Glutamatergic neuron (in vitro differentiated cells): ENCODE measurements around the gene PCK1. TPM values are rescaled to one million over a fixed set of nuclear protein-coding genes. Genes with fewer than 3 reads are reported as not detected.

Experiments used
- DNase-seq: peaks from one replicate; pipeline ENCODE4 v3.0.0; 2022
- H3K27ac Mint-ChIP-seq: one replicate; pipeline ENCODE4 v1.8.0; 2020; ENCODE audit warnings: mild to moderate bottlenecking, mixed read lengths, inconsistent platforms; ENCODE audit not compliant: unreplicated experiment
- H3K27me3 Mint-ChIP-seq: one replicate; pipeline ENCODE4 v1.8.0; 2020; ENCODE audit warnings: mild to moderate bottlenecking, moderate library complexity, mixed read lengths, inconsistent platforms; ENCODE audit not compliant: unreplicated experiment
- H3K36me3 Mint-ChIP-seq: one replicate; pipeline ENCODE4 v1.8.0; 2020; ENCODE audit warnings: mild to moderate bottlenecking, mixed read lengths, inconsistent platforms; ENCODE audit not compliant: unreplicated experiment
- H3K4me1 Mint-ChIP-seq: one replicate; pipeline ENCODE4 v1.8.0; 2020; ENCODE audit warnings: mild to moderate bottlenecking, low read depth, mixed read lengths, inconsistent platforms; ENCODE audit not compliant: unreplicated experiment
- H3K4me3 Mint-ChIP-seq: one replicate; pipeline ENCODE4 v1.8.0; 2020; ENCODE audit warnings: mild to moderate bottlenecking, mixed read lengths, inconsistent platforms; ENCODE audit not compliant: unreplicated experiment
- H3K9me3 Mint-ChIP-seq: one replicate; pipeline ENCODE4 v1.8.0; 2020; ENCODE audit warnings: mild to moderate bottlenecking, moderate library complexity, mixed read lengths, inconsistent platforms; ENCODE audit not compliant: unreplicated experiment
- total RNA-seq: library from RNA; stranded (reverse); fragmentation: NEBNext Ultra II Directional; extraction: Animal tissue kit (Norgen Biotek cat#: 25700); gene quantifications from one replicate; pipeline ENCODE4 v1.2.1, GENCODE V29; 2021; ENCODE audit not compliant: unreplicated experiment
- TF ChIP-seq, protein P1 (sequence below): fragments of 200-600 bp; sonication (generic); IDR thresholded peaks from one replicate; pipeline ENCODE4 v1.5.0; 2021; ENCODE audit not compliant: partially characterized antibody, unreplicated experiment

PCK1 gene
- total RNA-seq, 1 donor from 2014 or later = not detected

DNA sequence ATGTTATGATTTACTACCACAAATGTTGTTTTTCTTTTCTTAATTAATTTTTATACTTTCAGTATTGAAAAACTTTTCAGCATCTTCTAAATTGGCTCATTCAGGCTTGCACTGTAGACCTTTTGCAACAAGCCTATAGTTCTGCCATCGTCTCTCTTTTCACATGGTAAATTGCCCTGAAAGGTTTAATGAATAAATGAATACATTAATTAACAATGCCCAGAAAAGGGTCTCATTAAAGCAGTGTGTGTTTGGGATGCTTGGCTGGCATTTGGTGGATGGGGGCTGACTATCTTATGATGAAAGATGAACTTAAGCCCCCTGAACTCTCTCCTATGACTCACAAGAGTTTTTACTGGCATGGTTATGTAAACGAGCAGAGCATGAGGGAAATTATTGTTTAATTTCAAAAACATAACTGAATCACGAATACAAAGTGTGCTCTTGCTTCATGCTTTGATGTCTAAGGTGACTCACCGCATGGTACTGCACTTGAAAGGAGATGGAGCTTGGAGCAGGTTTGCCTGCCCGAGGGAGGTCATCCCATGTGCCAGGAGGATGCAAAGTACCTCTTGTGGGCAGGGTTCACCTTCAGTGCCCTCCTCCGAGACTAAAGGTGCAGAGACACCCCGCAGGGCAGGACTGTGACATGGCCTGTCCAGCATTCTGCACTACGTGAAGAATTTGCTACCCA is 13.8 kb upstream of the PCK1 start:
- no peak overlapping the region for H3K27ac Mint-ChIP-seq
- H3K9me3 Mint-ChIP-seq = no peaks in the 10 kb centered on the region
- H3K27me3 Mint-ChIP-seq = no peaks in the 10 kb centered on the region
- TF ChIP-seq, protein P1, sequence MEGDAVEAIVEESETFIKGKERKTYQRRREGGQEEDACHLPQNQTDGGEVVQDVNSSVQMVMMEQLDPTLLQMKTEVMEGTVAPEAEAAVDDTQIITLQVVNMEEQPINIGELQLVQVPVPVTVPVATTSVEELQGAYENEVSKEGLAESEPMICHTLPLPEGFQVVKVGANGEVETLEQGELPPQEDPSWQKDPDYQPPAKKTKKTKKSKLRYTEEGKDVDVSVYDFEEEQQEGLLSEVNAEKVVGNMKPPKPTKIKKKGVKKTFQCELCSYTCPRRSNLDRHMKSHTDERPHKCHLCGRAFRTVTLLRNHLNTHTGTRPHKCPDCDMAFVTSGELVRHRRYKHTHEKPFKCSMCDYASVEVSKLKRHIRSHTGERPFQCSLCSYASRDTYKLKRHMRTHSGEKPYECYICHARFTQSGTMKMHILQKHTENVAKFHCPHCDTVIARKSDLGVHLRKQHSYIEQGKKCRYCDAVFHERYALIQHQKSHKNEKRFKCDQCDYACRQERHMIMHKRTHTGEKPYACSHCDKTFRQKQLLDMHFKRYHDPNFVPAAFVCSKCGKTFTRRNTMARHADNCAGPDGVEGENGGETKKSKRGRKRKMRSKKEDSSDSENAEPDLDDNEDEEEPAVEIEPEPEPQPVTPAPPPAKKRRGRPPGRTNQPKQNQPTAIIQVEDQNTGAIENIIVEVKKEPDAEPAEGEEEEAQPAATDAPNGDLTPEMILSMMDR = no peak
- DNase-seq = no peak
- H3K4me1 Mint-ChIP-seq = no peaks in the 10 kb centered on the region
- no peak overlapping the region for H3K4me3 Mint-ChIP-seq
- no peaks in the 10 kb centered on the region for H3K36me3 Mint-ChIP-seq

DNA sequence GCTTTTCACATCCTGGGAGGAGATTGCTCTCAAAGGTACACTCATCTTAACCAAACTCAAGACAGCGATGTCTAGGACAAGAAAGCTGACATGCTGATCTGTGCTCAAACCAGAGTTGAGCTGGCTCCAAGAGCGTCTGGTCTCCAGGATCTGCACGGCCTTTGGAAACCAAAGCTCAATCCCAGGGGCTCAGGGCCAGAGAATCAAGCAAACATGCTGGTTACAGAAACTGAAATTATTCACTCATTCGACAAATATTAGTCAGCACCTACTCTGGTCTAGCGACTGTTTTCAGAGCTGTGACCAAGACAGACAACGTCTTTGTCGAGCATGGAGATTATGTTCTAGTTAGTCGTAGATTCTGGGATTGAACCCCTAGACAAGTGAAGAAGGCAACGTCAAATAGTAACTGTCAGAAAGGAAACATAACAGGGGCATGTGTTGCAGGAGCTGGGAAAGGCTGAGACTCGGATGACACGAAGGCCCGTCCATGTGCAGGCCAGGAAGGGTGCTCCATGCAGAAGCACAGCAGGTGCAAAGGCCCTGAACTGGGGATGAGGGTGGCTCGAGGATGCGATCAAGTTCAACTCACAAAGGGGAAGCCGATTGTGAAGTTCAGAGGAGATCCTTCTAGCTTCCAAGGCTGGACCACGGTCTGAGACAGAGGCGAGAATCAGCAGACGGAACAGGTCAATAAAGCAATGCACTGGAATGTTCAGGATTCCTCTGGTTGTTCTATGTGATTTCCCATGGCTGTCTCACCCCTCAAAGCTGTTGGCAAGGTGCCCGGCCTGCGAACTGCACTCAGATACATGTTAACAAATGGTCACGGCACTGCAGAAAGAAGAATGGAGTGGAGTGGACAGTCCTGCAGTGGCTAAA is 12.5 kb upstream of the PCK1 start:
- no peak overlapping the region for H3K4me3 Mint-ChIP-seq
- no peaks in the 10 kb centered on the region for H3K27me3 Mint-ChIP-seq
- peaks cover 2% of the 10 kb centered on the region for H3K9me3 Mint-ChIP-seq
- no peak for DNase-seq
- H3K4me1 Mint-ChIP-seq = peaks cover 6% of the 10 kb centered on the region
- TF ChIP-seq, protein P1 = no peak
- no peaks in the 10 kb centered on the region for H3K36me3 Mint-ChIP-seq
- H3K27ac Mint-ChIP-seq = no peak overlapping the region

DNA sequence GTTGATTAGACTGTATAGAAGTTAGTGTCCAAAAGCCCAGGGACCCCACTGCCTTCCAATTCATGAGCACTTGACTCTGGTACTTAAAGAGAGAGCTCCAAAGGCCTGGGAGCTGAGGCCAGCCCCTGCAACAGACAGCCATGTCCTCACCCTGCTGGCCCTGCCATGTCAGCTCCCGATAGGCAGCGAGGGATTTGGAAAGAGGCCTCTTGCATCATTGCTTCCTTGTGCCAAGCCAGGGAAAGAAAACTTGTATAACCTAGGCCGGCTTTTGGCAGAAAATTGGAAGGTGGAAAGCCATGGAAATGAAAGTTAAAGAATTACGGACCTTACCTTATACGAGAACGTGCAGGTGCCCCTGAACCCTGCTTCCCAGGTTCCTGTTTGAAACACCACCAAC is 8.4 kb upstream of the PCK1 start:
- H3K9me3 Mint-ChIP-seq = peaks cover 6% of the 10 kb centered on the region
- H3K27ac Mint-ChIP-seq = no peak overlapping the region
- no peak for DNase-seq
- no peaks in the 10 kb centered on the region for H3K27me3 Mint-ChIP-seq
- H3K4me1 Mint-ChIP-seq = peaks cover 21% of the 10 kb centered on the region
- no peak overlapping the region for H3K4me3 Mint-ChIP-seq
- TF ChIP-seq, protein P1 = no peak
- H3K36me3 Mint-ChIP-seq = no peaks in the 10 kb centered on the region

DNA sequence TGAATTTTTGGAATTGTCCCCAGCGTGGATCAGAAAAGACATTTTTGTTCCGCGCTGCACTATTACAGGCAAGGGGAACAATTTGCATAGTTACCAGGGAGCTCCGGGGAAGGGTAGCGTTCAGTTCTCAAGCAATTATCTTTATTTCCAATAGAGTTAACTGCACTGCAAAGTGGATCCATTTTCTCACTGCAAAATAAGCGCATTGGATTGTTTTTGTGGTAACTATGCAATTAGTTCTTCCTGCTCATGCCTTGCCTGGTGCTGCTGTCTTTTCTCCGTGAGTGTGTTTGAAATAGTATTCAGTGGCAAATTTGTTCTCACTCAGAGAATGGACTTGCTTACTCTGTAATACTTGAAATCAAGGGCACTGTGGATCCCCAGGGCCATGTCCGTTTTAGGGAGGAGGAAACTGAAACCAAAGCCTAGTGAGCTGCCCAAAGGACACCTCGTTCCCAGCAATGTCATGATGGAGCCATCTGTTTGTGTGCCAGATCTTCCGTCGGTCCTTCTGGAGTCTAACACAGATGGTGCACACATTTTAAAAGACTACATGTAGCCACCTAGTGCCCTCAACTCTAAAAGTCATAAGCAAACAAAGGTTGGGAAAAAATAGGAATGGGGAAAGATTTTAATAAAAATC is 7.4 kb upstream of the PCK1 start:
- TF ChIP-seq, protein P1 = no peak
- no peaks in the 10 kb centered on the region for H3K27me3 Mint-ChIP-seq
- DNase-seq = no peak
- no peaks in the 10 kb centered on the region for H3K36me3 Mint-ChIP-seq
- H3K4me3 Mint-ChIP-seq = peak overlapping the region; percentile 60
- H3K4me1 Mint-ChIP-seq = peaks cover 21% of the 10 kb centered on the region
- H3K27ac Mint-ChIP-seq = peak overlapping the region; percentile 81
- peaks cover 6% of the 10 kb centered on the region for H3K9me3 Mint-ChIP-seq
